SK-N-SH (cell line): ENCODE measurements around the gene MAPRE3. TPM values are rescaled to one million over a fixed set of nuclear protein-coding genes. Genes with fewer than 3 reads are reported as not detected.

Source experiments
- CTCF ChIA-PET: fragments of 300-600, 350-600 bp; formaldehyde crosslinking; extraction: SDS; loops from one replicate; lab custom pipeline; 2021; lab: Yijun Ruan, JAX
- POLR2A ChIA-PET: fragments of 350-600 bp; sonication (Branson Sonifier 250); formaldehyde crosslinking; extraction: SDS; loops from one replicate; lab custom pipeline; 2020; ENCODE audit warnings: antibody characterized with exemption, inconsistent platforms; lab: Yijun Ruan, JAX
- DNase-seq: peaks from one replicate; pipeline ENCODE4 v3.0.0; 2012
- H2AFZ ChIP-seq: fragments of 200-600 bp; sonication (generic); 2 replicates; pipeline ENCODE4 v1.8.1; 2016; ENCODE audit warnings: antibody characterized with exemption, mild to moderate bottlenecking, low read depth
- H3F3A ChIP-seq: fragments of 200-600 bp; sonication (generic); replicated peaks from 2 replicates; pipeline ENCODE3; 2016; ENCODE audit warnings: antibody characterized with exemption, mild to moderate bottlenecking; ENCODE audit not compliant: insufficient read depth
- H3K27ac ChIP-seq, 2 experiments: fragments of 200-500 bp in 1 of 2; fragments of 200-600 bp in 1 of 2; sonication (Bioruptor generic) in 1 of 2; sonication (generic), shearing (Covaris generic) in 1 of 2; 2 replicates each; pipeline versions ENCODE4 v1.5.1 to v1.6.1; 2014 to 2016; ENCODE audit warnings: low read depth in 2 of 2, inconsistent platforms in 1 of 2, low read length in 1 of 2, mild to moderate bottlenecking in 1 of 2, mixed read lengths in 1 of 2
- H3K27me3 ChIP-seq: fragments of 200-600 bp; sonication (generic), shearing (Covaris generic); 2 replicates; pipeline ENCODE4 v1.6.1; 2016; ENCODE audit warnings: mixed run types; ENCODE audit not compliant: insufficient read depth
- H3K36me3 ChIP-seq, 2 experiments: fragments of 200-500 bp in 1 of 2; fragments of 200-600 bp in 1 of 2; sonication (Bioruptor generic) in 1 of 2; sonication (generic) in 1 of 2; replicated peaks in 1 of 2; 2 replicates each; pipeline versions ENCODE3 to v1.5.1; 2014 to 2016; ENCODE audit warnings: low read length in 1 of 2, mild to moderate bottlenecking in 1 of 2; ENCODE audit not compliant: insufficient read depth in 2 of 2, control insufficient read depth in 1 of 2
- H3K4me1 ChIP-seq, 2 experiments: fragments of 200-500 bp in 1 of 2; fragments of 200-600 bp in 1 of 2; sonication (Bioruptor generic) in 1 of 2; sonication (generic), shearing (Covaris generic) in 1 of 2; 2 replicates each; pipeline versions ENCODE4 v1.5.1 to v1.6.1; 2014 to 2016; ENCODE audit warnings: low read depth in 1 of 2, low read length in 1 of 2, mixed run types in 1 of 2; ENCODE audit not compliant: insufficient read depth in 2 of 2, control insufficient read depth in 1 of 2
- H3K4me2 ChIP-seq: fragments of 200-600 bp; sonication (generic), shearing (Covaris generic); 2 replicates; pipeline ENCODE4 v1.6.1; 2017; ENCODE audit warnings: mixed run types
- H3K4me3 ChIP-seq, 2 experiments: fragments of 200-500 bp in 1 of 2; fragments of 200-600 bp in 1 of 2; sonication (Bioruptor generic) in 1 of 2; sonication (generic), shearing (Covaris generic) in 1 of 2; 2 replicates each; pipeline versions ENCODE4 v1.5.1 to v1.8.1; 2014 to 2016; ENCODE audit warnings: low read depth in 2 of 2, inconsistent platforms in 1 of 2, low read length in 1 of 2, mild to moderate bottlenecking in 1 of 2, mixed read lengths in 1 of 2, moderate library complexity in 1 of 2
- H3K79me2 ChIP-seq: fragments of 200-600 bp; sonication (generic); 2 replicates; pipeline ENCODE4 v1.8.1; 2017; ENCODE audit warnings: mild to moderate bottlenecking; ENCODE audit not compliant: insufficient read depth
- H3K9ac ChIP-seq: fragments of 200-600 bp; sonication (generic); 2 replicates; pipeline ENCODE4 v1.6.1; 2017; ENCODE audit warnings: mixed run types
- H3K9me2 ChIP-seq: fragments of 200-600 bp; sonication (generic); 2 replicates; pipeline ENCODE4 v1.6.1; 2017; ENCODE audit warnings: mixed run types
- H3K9me3 ChIP-seq: fragments of 200-600 bp; sonication (generic); 2 replicates; pipeline ENCODE4 v1.6.1; 2017; ENCODE audit warnings: mixed run types, mild to moderate bottlenecking, moderate library complexity
- H4K20me1 ChIP-seq: fragments of 200-600 bp; sonication (generic); 2 replicates; pipeline ENCODE4 v1.6.1; 2017; ENCODE audit warnings: mild to moderate bottlenecking, mixed run types; ENCODE audit not compliant: insufficient read depth
- CHD2 ChIP-seq: fragments of 150-350 bp; IDR thresholded peaks from 2 replicates; pipeline ENCODE4 v1.6.1; 2018; ENCODE audit warnings: low read length; ENCODE audit not compliant: partially characterized antibody
- ELF1 ChIP-seq: IDR thresholded peaks from 2 replicates; pipeline ENCODE4 v1.4.0; 2012
- EP300 ChIP-seq, 2 experiments: IDR thresholded peaks; 2 replicates each; pipeline versions ENCODE4 v1.4.0 to v1.6.1; 2012; ENCODE audit warnings: borderline replicate concordance in 1 of 2, low read depth in 1 of 2, low read length in 1 of 2
- EZH2phosphoT487 ChIP-seq: fragments of 200-600 bp; sonication (generic); IDR thresholded peaks from 2 replicates; pipeline ENCODE4 v1.6.1; 2017; ENCODE audit warnings: low read depth, mixed run types, mild to moderate bottlenecking, antibody characterized with exemption, moderate library complexity, borderline replicate concordance
- GATA2 ChIP-seq: sonication (generic); formaldehyde crosslinking; IDR thresholded peaks from 2 replicates; pipeline ENCODE4 v1.5.0; 2020; ENCODE audit warnings: mild to moderate bottlenecking, missing genetic modification reagents
- JUND ChIP-seq: IDR thresholded peaks from 2 replicates; pipeline ENCODE4 v1.4.0; 2012
- MXI1 ChIP-seq: IDR thresholded peaks from 2 replicates; pipeline ENCODE4 v1.6.1; 2012; ENCODE audit warnings: mild to moderate bottlenecking, low read depth, low read length, improper control_type of control experiment
- NFIC ChIP-seq: IDR thresholded peaks from 2 replicates; pipeline ENCODE4 v1.4.0; 2012; ENCODE audit warnings: borderline replicate concordance
- POLR2AphosphoS5 ChIP-seq: IDR thresholded peaks from 2 replicates; pipeline ENCODE4 v1.6.1; 2012; ENCODE audit warnings: low read depth, low read length
- RAD21 ChIP-seq: IDR thresholded peaks from 2 replicates; pipeline ENCODE4 v1.6.1; 2012; ENCODE audit warnings: mild to moderate bottlenecking, low read length
- RFX5 ChIP-seq: IDR thresholded peaks from 2 replicates; pipeline ENCODE4 v1.6.1; 2012; ENCODE audit warnings: mild to moderate bottlenecking, improper control_type of control experiment, low read length
- RXRA ChIP-seq: IDR thresholded peaks from 2 replicates; pipeline ENCODE4 v1.4.0; 2012; ENCODE audit warnings: low read depth, mild to moderate bottlenecking, borderline replicate concordance
- TAF1 ChIP-seq: IDR thresholded peaks from 2 replicates; pipeline ENCODE4 v1.6.1; 2012; ENCODE audit warnings: low read depth, mild to moderate bottlenecking, low read length, moderate library complexity, borderline replicate concordance
- TCF12 ChIP-seq: IDR thresholded peaks from 2 replicates; pipeline ENCODE4 v1.4.0; 2012
- WGBS: methylation state at CpG from one replicate; pipeline ENCODE4 v1.1.6; 2017; ENCODE audit warnings: low lambda C conversion rate; 5-methylcytosine and 5-hydroxymethylcytosine counted together
- polyA plus RNA-seq, 3 experiments: library from polyadenylated mRNA; depleted of rRNA; stranded (reverse); fragments of >200 nt; gene quantifications; 2 replicates each; pipeline ENCODE4 v1.2.3, GENCODE V29; 2012
- TF ChIP-seq, protein P1 (sequence below): IDR thresholded peaks from 2 replicates; pipeline ENCODE4 v1.4.0; 2012; ENCODE audit warnings: low read depth
- TF ChIP-seq, protein P2 (sequence below): IDR thresholded peaks from 2 replicates; pipeline ENCODE4 v1.4.0; 2012; ENCODE audit warnings: low read depth, borderline replicate concordance
- TF ChIP-seq, protein P3 (sequence below): IDR thresholded peaks from 2 replicates; pipeline ENCODE4 v1.6.1; 2012; ENCODE audit warnings: mild to moderate bottlenecking, low read depth, low read length, moderate library complexity
- TF ChIP-seq, protein P4 (sequence below): IDR thresholded peaks from 2 replicates; pipeline ENCODE4 v1.4.0; 2012; ENCODE audit warnings: low read depth, borderline replicate concordance
- TF ChIP-seq, protein P5 (sequence below): IDR thresholded peaks from 2 replicates; pipeline ENCODE4; 2012

The MAPRE3 gene
- polyA plus RNA-seq, 1 of the 3 experiments (the other 2 are of a cell fraction) = 24.4 TPM

DNA sequence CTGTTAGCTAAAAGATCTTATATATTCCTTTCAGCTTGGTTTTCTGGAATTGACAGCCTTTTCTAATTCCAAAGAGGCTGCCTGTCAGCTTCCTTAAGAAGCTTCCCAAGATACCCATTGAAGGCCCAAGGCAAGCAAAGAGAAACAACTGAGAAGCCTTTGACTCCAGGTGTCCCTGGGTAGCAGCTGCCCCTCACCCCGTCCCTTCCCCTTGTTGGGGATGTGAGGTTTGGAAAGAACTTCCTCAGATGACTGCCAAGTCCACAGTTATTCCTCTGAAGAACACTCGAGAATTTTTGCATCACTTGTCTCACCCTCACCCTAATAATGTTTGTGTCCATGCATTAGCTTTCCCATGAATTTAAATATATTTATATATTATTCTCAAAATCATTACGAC lies 13.3 kb downstream of the MAPRE3 start:
- Histone ChIP-seq H3K4me3 (no peak overlapping the region), H2AFZ (no peak overlapping the region), H3K9ac (no peak overlapping the region), H3K79me2 (no peaks in the 10 kb centered on the region), H4K20me1 (peaks cover 8% of the 10 kb centered on the region), H3K9me3 (no peaks in the 10 kb centered on the region), H3K36me3 (no peaks in the 10 kb centered on the region), H3F3A (peaks cover 14% of the 10 kb centered on the region), H3K9me2 (no peaks in the 10 kb centered on the region), H3K4me1 (peaks cover 12% of the 10 kb centered on the region in 2 experiments; a peak in 3 of 4 replicates), H3K27me3 (no peaks in the 10 kb centered on the region), H3K4me2 (no peak overlapping the region), H3K27ac (no peak overlapping the region)
- WGBS = 83% methylated on average over 3 of the region's 3 CpGs
- no peak for TF ChIP-seq JUND
- TF ChIP-seq RAD21 = no peak
- TF ChIP-seq, protein P1, sequence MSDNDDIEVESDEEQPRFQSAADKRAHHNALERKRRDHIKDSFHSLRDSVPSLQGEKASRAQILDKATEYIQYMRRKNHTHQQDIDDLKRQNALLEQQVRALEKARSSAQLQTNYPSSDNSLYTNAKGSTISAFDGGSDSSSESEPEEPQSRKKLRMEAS = no peak
- TF ChIP-seq POLR2AphosphoS5 = no peak
- TF ChIP-seq EZH2phosphoT487 = no peak
- no peak for TF ChIP-seq MXI1
- TF ChIP-seq, protein P2, sequence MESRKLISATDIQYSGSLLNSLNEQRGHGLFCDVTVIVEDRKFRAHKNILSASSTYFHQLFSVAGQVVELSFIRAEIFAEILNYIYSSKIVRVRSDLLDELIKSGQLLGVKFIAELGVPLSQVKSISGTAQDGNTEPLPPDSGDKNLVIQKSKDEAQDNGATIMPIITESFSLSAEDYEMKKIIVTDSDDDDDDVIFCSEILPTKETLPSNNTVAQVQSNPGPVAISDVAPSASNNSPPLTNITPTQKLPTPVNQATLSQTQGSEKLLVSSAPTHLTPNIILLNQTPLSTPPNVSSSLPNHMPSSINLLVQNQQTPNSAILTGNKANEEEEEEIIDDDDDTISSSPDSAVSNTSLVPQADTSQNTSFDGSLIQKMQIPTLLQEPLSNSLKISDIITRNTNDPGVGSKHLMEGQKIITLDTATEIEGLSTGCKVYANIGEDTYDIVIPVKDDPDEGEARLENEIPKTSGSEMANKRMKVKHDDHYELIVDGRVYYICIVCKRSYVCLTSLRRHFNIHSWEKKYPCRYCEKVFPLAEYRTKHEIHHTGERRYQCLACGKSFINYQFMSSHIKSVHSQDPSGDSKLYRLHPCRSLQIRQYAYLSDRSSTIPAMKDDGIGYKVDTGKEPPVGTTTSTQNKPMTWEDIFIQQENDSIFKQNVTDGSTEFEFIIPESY = no peak
- TF ChIP-seq ELF1 = no peak
- TF ChIP-seq, protein P3, sequence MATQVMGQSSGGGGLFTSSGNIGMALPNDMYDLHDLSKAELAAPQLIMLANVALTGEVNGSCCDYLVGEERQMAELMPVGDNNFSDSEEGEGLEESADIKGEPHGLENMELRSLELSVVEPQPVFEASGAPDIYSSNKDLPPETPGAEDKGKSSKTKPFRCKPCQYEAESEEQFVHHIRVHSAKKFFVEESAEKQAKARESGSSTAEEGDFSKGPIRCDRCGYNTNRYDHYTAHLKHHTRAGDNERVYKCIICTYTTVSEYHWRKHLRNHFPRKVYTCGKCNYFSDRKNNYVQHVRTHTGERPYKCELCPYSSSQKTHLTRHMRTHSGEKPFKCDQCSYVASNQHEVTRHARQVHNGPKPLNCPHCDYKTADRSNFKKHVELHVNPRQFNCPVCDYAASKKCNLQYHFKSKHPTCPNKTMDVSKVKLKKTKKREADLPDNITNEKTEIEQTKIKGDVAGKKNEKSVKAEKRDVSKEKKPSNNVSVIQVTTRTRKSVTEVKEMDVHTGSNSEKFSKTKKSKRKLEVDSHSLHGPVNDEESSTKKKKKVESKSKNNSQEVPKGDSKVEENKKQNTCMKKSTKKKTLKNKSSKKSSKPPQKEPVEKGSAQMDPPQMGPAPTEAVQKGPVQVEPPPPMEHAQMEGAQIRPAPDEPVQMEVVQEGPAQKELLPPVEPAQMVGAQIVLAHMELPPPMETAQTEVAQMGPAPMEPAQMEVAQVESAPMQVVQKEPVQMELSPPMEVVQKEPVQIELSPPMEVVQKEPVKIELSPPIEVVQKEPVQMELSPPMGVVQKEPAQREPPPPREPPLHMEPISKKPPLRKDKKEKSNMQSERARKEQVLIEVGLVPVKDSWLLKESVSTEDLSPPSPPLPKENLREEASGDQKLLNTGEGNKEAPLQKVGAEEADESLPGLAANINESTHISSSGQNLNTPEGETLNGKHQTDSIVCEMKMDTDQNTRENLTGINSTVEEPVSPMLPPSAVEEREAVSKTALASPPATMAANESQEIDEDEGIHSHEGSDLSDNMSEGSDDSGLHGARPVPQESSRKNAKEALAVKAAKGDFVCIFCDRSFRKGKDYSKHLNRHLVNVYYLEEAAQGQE = no peak
- TF ChIP-seq, protein P4, sequence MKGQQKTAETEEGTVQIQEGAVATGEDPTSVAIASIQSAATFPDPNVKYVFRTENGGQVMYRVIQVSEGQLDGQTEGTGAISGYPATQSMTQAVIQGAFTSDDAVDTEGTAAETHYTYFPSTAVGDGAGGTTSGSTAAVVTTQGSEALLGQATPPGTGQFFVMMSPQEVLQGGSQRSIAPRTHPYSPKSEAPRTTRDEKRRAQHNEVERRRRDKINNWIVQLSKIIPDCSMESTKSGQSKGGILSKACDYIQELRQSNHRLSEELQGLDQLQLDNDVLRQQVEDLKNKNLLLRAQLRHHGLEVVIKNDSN = no peak
- TF ChIP-seq NFIC = no peak
- TF ChIP-seq, protein P5, sequence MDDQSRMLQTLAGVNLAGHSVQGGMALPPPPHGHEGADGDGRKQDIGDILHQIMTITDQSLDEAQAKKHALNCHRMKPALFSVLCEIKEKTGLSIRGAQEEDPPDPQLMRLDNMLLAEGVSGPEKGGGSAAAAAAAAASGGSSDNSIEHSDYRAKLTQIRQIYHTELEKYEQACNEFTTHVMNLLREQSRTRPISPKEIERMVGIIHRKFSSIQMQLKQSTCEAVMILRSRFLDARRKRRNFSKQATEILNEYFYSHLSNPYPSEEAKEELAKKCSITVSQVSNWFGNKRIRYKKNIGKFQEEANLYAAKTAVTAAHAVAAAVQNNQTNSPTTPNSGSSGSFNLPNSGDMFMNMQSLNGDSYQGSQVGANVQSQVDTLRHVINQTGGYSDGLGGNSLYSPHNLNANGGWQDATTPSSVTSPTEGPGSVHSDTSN = no peak
- no peak for TF ChIP-seq GATA2 (CRISPR knock-in tag)
- no peak for TF ChIP-seq RXRA
- TF ChIP-seq CHD2 = no peak
- no peak for TF ChIP-seq TAF1
- no peak for TF ChIP-seq EP300 (IDR thresholded peaks at IDR 0.05; ENCODE audit: borderline replicate concordance in 1 of 2, low read depth in 1 of 2, low read length in 1 of 2)
- TF ChIP-seq TCF12 = no peak
- no peak for TF ChIP-seq RFX5
- DNase-seq = no peak
- ChIA-PET POLR2A (no interaction called here), CTCF (interaction anchor here (0.7 to 25.8 kb wide), 11 partner anchors 11 to 140 kb away, joined by 3 to 257 read pairs (median 16); partner anchors contain the start of genes MAPRE3 and OST4)
